ENCODE measurements around the gene UTY.

The UTY gene

DNA sequence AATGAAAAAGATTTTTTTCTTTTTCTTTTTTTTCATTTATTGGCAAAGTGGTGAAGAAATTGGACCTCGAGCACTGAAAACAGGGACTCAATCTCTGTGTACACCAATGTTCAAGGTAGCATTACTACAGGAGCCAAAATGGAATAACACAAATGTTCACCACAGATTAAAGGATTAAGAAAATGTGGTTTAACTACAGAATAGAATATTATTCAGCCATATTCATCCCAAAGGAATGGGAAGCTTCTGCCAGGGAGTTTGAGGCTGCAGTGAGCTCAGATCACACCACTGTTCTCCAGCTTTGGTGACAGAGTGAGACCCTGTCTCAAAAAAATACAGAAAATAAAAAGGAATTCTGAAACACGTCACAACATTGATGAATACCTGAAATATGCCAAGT, 81.0 kb downstream of the UTY start:
- no peak for DNase-seq

DNA sequence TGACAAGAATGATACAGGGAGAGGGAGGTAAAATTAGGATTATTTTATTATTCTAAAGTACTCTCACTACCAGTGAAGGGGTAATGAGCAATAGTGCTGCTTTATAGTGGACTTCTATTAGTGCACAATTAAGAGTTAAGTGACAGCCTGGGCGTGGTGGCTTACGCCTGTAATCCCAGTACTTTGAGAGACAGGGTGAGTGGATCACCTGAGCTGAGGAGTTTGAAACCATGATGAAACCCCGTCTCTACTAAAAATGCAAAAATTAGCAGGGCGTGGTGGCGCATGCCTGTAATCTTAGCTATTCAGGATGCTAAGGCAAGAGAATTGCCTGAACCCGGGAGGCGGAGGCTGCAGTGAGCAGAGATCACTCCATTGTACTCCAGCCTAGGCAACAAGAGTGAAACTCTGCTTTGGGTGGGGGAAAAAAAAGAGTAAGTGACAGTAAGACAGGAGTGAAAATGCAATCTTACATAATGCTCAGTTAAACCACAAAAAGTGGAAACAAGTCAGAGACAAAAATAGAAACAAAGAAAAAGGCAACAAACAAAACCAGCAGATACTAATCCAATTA, 98.6 kb downstream of the UTY start:
- DNase-seq: no peak

DNA sequence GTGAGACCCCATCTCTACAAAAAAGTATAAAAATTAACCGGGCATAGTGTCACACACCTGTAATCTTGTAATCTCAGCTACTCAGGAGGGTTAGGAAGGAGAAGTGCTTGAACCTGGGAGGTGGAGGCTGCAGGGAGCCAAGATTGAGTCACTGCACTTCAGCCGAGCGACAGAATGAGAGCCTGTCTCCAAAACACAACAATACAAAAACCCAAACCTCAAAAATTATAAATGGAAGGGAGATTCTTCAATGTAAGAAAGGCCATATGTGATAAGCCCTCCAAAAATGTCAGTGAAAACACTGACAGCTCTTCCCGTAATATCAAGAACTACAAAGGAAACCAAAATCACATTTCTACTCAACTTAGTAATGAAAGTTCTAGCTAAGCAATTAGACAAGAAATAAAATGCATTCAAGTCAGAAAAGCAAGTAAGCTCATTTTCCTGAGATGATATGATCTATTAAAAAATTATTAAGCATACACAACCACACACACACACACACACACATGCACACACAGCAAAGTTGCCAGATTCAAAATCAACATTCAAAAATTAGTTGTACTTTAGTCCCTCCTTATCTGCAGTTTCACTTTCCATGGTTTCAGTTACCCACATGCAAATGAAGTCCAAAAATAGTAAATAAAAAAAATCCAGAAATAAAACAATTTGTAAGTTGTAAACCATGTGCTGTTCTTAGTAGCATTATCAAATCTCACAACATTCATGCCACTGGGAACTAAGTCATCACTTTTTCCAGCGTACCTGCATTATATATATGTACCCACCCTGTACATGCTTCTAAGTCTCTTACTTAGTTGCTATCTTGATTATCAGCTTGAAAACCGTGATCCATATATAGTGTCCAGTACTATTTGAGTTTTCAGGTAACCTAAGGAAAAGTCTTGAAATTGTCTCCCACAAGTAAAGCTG, 108.7 kb downstream of the UTY start:
- DNase-seq: no peak

- no peak for DNase-seq
These were observed 109.6 kb downstream of the UTY start for GRCh38 chrY:13370245-13370644.

DNA sequence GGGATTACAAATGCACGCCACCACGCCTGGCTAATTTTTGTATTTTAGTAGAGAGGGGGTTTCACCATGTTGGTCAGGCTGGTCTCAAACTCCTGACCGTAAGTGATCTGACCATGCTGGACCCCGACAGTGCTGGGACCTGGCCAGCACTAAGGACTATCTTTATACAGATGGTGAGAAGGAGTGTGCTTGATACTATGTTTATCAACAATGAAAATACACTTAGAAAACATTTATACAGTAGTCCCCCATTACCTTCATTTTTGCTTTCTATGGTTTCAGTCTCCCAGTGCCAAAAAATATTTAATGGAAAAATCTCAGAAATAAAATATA, 111.4 kb downstream of the UTY start:
- no peak for DNase-seq

GRCh38 chrY:13363641-13364040, 116.2 kb downstream of the UTY start:
- no peak for DNase-seq

- DNase-seq: no peak
These were observed 117.2 kb downstream of the UTY start for GRCh38 chrY:13362662-13363061.

GRCh38 chrY:13361656-13362636, 117.9 kb downstream of the UTY start:
- no peak for DNase-seq

GRCh38 chrY:13351443-13351842, 128.4 kb downstream of the UTY start:
- DNase-seq: no peak

DNA sequence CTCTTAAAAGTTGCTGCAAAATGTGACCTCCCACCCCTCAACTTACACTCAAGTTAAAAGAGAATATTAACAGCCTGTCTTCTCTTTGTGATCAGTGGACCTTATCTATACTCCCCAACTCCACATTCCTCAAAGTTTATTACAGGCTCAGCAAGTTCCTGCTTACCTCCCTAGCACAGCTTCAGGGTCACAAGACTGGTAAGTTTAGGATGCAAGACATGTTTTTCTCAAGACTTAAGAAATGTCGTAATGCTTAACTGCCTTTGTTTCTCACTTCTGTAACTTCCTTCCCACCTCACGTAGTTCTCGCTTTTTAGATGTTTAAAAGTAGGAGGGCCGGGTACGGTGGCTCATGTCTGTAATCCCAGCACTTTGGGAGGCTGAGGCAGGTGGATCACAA, 132.7 kb downstream of the UTY start:
- no peak for DNase-seq

- DNase-seq: no peak
These were observed 134.3 kb downstream of the UTY start for GRCh38 chrY:13345549-13345948.

DNA sequence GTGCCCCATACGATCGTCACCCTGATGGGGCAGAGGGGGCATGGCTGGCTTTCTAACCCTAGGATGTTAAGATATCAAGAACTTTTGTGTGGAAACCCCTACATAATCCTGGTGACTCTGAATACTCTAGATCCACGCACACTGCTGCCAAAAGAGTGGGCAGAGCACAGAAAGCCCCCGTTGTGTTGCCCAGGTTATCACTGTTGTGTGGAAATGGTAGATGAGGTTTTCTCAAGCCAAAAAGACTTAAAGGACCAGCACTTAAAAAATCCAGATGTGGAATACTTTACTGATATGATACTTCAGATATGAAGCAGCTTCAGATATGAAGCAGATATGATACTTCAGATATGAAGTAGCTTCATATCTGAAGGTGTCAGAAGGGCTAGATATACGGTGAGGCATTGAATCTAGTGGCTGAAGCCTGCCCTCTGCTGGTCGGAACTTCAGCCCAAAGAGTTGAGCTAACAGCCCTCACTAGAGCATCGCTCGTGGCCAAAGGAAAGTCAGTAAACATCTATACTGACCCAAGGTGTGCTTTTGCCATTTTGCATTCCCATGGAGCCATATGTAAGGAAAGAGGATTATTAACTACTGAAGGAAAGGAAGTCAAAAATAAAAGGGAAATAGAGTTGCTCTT, 136.4 kb downstream of the UTY start:
- DNase-seq: peak; percentile 0

DNA sequence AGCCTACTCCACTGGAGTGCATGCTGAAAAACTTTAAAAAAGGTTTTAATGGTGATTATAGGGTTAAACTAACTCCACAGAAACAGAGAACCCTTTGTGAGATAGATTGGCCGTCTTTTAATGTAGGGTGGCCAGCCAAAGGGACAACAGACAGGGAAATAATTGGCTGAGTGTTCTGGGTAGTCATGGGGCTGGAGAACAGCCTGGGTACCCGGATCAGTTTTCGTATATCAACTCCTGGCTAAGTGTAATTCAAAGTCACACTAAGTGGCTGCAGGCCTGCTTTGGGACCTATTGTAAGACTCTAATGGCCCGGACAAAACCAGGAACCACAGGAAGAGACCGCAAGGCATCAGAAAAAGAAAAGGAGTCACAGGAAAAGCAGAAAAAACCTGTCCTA, 139.9 kb downstream of the UTY start:
- no peak for DNase-seq

DNA sequence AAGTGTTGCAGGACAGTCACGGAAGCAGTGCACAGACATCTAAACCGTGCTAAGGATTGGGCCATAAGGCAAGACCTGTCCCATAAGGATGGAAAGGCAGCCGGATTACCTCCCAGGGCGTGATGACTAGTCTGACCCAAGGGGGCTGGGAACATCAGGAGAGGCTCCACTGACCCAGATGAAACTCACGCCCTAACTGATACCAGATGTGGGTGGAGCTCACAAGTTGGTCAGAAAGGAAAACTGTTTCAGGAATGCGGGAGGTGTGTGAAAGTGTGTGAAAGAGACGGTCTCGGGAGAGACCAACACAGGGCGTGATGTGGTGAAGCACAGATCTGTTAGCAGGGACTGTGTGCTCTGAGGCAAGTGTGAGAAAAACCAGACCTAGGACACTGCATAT, 140.5 kb downstream of the UTY start:
- DNase-seq: no peak

DNA sequence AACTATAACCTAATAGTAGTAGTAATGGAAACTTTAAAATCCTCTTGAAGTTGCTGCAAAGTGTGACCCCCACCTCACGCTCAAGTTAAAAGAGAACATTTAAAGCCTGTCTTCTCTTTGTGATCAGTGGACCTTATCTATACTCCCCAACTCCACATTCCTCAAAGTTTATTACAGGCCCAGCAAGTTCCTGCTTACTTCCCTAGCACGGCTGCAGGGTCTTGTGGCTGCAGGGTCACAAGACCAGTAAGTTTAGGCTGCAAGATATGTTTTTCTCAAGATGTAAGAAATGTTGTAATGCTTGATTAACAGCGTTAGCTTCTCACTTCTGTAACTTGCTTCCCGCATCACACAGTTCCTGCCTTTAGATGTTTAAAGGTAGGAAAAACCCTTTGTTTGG, 141.1 kb downstream of the UTY start:
- no peak for DNase-seq

- DNase-seq: no peak
These were observed 141.9 kb downstream of the UTY start for GRCh38 chrY:13337934-13338333.

- DNase-seq: no peak
These were observed 146.0 kb downstream of the UTY start for GRCh38 chrY:13333791-13334190.

- DNase-seq: no peak
These were observed 149.2 kb downstream of the UTY start for GRCh38 chrY:13330651-13331050.

DNA sequence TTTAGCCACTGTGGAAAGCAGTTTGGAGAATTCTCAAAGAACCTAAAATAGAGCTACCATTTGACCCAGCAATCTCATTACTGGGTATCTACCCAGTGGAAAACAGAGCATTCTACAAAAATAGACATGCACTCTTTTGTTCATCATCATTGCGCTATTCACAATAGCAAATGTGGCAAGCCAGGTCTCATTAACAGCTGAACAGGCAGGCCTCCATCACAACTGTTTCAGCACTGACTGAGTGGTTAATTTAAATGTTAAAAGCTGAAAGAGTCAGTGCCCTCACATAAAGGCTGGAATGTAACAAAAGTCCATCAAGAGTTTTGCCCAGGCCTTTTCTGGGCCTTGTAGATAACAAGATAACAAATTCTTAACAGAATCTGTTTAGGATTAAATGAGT, 166.9 kb downstream of the UTY start:
- DNase-seq: no peak

GRCh38 chrY:13307959-13308358, 171.9 kb downstream of the UTY start:
- no peak for DNase-seq

- DNase-seq: no peak
These were observed 179.0 kb downstream of the UTY start for GRCh38 chrY:13300795-13301194.

- DNase-seq: no peak
These were observed 180.4 kb downstream of the UTY start for GRCh38 chrY:13299411-13299810.

Data from NCI-H446 treated with DMSO at 0.1 percent for 48 hours (cell line).